HCEC 1CT (cell line): ENCODE results near the gene EEF2KMT.

ENCODE experiments used
- DNase-seq: peaks from one replicate; pipeline ENCODE4 v3.0.0-alpha.2; 2017

Gene EEF2KMT

GRCh38 chr16:5040451-5040850 is 57.1 kb downstream of the EEF2KMT start:
- no peak for DNase-seq

DNA sequence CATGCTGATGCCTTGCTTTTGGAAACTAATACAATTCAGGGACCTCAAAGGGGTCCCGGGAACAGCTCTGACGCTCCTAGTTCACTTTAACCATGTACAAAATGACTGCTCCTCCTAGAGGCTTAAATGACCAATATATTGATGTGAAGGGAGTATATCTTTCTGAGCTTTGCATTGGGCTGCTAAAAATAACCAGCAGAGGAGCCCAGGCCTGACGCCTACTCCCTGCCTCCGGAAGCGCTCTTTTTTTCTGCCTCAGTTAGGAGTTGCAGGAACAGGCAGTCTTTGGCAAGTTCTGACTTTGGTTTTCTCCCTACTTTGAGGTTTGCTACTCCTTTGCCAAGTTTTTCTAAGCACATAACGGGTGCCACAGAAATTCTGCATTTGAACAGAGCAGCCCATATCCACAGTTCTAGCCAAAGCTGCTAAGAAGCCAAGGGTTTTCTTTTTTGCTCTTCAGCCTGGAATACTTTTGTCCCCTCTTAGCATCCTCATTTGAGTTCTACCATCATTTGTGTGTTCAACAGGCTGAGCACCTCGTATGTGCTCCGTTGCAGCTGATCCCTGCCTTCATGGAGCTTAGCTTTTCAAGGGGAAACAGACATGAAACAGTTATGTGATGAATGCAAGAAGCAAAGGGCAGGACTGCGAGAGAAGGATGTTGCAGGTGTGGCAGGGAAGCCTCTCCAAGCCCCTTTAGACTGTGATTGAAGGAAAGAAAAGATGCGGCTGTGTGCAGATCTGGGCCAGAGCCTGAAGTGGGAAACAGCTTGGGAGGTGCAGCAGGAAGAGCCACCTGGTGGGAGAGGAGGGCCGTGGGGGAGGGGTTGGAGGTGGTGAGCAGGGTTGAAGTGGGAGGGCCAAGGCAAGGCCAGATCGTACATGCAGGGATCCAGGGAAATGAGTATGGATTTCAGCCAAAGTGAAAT is 61.1 kb downstream of the EEF2KMT start:
- DNase-seq = no peak

- DNase-seq = no peak
Measured at GRCh38 chr16:5035909-5036227, 61.7 kb downstream of the EEF2KMT start.
